ENCODE measurements around the gene ZC3H18. TPM values are rescaled to one million over a fixed set of nuclear protein-coding genes. Genes with fewer than 3 reads are reported as not detected.

The ZC3H18 gene
- total RNA-seq, 6 experiments from 2014 or later, result 37.9 to 49.3 (median 42.8) TPM

- no peak overlapping the region for H3K4me3 Mint-ChIP-seq
- H3K4me1 Mint-ChIP-seq (ENCODE audit: low read depth), result no peaks in the 10 kb centered on the region
- TF ChIP-seq CTCF (IDR thresholded peaks at IDR 0.05), result no peak
- no peak for DNase-seq
- H3K36me3 Mint-ChIP-seq (ENCODE audit: low read depth), result 0 out of 2 replicates have a peak, but pooled peaks cover 4% of the 10 kb centered on the region
- H3K27me3 Mint-ChIP-seq (ENCODE audit: insufficient read depth), result peaks cover 2% of the 10 kb centered on the region
- H3K9me3 Mint-ChIP-seq, result no peaks in the 10 kb centered on the region
- H3K27ac Mint-ChIP-seq, result no peak overlapping the region
Measured at GRCh38 chr16:88619859-88620815, 49.9 kb downstream of the ZC3H18 start.

- no peak overlapping the region for H3K4me3 Mint-ChIP-seq
- H3K36me3 Mint-ChIP-seq (ENCODE audit: low read depth), result 0 out of 2 replicates have a peak, but pooled peaks cover 4% of the 10 kb centered on the region
- H3K27me3 Mint-ChIP-seq (ENCODE audit: insufficient read depth), result peaks cover 2% of the 10 kb centered on the region; the same call in 1 of the 2 replicates
- no peaks in the 10 kb centered on the region for H3K4me1 Mint-ChIP-seq (ENCODE audit: low read depth)
- no peak overlapping the region for H3K27ac Mint-ChIP-seq
- H3K9me3 Mint-ChIP-seq, result no peaks in the 10 kb centered on the region
- no peak for DNase-seq
- no peak for TF ChIP-seq CTCF (IDR thresholded peaks at IDR 0.05)
Measured at GRCh38 chr16:88622125-88622524, 51.9 kb downstream of the ZC3H18 start.

GRCh38 chr16:88622866-88623265 lies 52.7 kb downstream of the ZC3H18 start:
- peaks cover 2% of the 10 kb centered on the region; the same call in 1 of the 2 replicates for H3K27me3 Mint-ChIP-seq (ENCODE audit: insufficient read depth)
- DNase-seq, result no peak
- no peaks in the 10 kb centered on the region for H3K9me3 Mint-ChIP-seq
- no peak for TF ChIP-seq CTCF (IDR thresholded peaks at IDR 0.05)
- H3K36me3 Mint-ChIP-seq (ENCODE audit: low read depth), result peaks cover 4% of the 10 kb centered on the region; the same call in 1 of the 2 replicates
- no peak overlapping the region for H3K27ac Mint-ChIP-seq
- no peaks in the 10 kb centered on the region for H3K4me1 Mint-ChIP-seq (ENCODE audit: low read depth)
- H3K4me3 Mint-ChIP-seq, result no peak overlapping the region

- Mint-ChIP-seq H3K36me3 (ENCODE audit: low read depth) (peaks cover 4% of the 10 kb centered on the region; the same call in 1 of the 2 replicates), H3K27ac (no peak overlapping the region), H3K27me3 (ENCODE audit: insufficient read depth) (peaks cover 2% of the 10 kb centered on the region), H3K9me3 (no peaks in the 10 kb centered on the region), H3K4me3 (no peak overlapping the region), H3K4me1 (ENCODE audit: low read depth) (no peaks in the 10 kb centered on the region)
- DNase-seq, result no peak
- no peak for TF ChIP-seq CTCF (IDR thresholded peaks at IDR 0.05)
Measured at GRCh38 chr16:88623858-88624257, 53.7 kb downstream of the ZC3H18 start.

GRCh38 chr16:88624481-88624880 lies 54.3 kb downstream of the ZC3H18 start:
- H3K4me1 Mint-ChIP-seq (ENCODE audit: low read depth), result no peaks in the 10 kb centered on the region
- no peak for DNase-seq
- peaks cover 2% of the 10 kb centered on the region for H3K27me3 Mint-ChIP-seq (ENCODE audit: insufficient read depth)
- peaks cover 4% of the 10 kb centered on the region; the same call in 1 of the 2 replicates for H3K36me3 Mint-ChIP-seq (ENCODE audit: low read depth)
- no peak overlapping the region for H3K27ac Mint-ChIP-seq
- H3K4me3 Mint-ChIP-seq, result no peak overlapping the region
- TF ChIP-seq CTCF (IDR thresholded peaks at IDR 0.05), result no peak
- no peaks in the 10 kb centered on the region for H3K9me3 Mint-ChIP-seq
